Right lobe of liver (tissue), 4 donors: ENCODE measurements around the gene STRADA.

Source experiments
- CTCF ChIP-seq, 4 donors: fragments of 200-600 bp in 3 of 4; fragments of 450-650 bp in 1 of 4; IDR thresholded peaks; one replicate each; pipeline versions ENCODE4 v1.5.1 to v1.8.0; 2016 to 2022; ENCODE audit warnings: antibody characterized with exemption in 4 of 4, mild to moderate bottlenecking in 2 of 4
- POLR2A ChIP-seq: fragments of 450-650 bp; IDR thresholded peaks from one replicate; pipeline ENCODE4 v1.6.1; 2017; ENCODE audit warnings: antibody characterized with exemption, mild to moderate bottlenecking
- donor health status: DM: no; HTN: no; CAD: no.
- donor health status: DM: no; HTN: no; CAD: no.
- donor health status: DM: no; HTN: yes; CAD: no.

GRCh38 chr17:63675607-63676546 lies 65.7 kb downstream of the STRADA start:
- TF ChIP-seq POLR2A (no peak), CTCF (IDR thresholded peaks at IDR 0.05) (no peak)
